Stomach smooth muscle (tissue), 2 donors: ENCODE data around the gene GPSM1.
"Not testable (repeated sequence)": the region's sequence is repeated elsewhere in the genome, so short reads cannot be mapped to it uniquely, and the experiment has no call there.

Experiments
- H3K27ac ChIP-seq: one replicate; pipeline ENCODE4 v1.7.0; 2013; ENCODE audit warnings: mild to moderate bottlenecking, low read length, inconsistent platforms
- H3K27me3 ChIP-seq, 2 donors: one replicate each; pipeline ENCODE4 v1.7.0; 2013; ENCODE audit warnings: low read length in 2 of 2; ENCODE audit not compliant: insufficient read depth in 2 of 2, control insufficient read depth in 1 of 2
- H3K36me3 ChIP-seq, 2 donors: one replicate each; pipeline ENCODE4 v1.7.0; 2013; ENCODE audit warnings: low read length in 2 of 2; ENCODE audit not compliant: control insufficient read depth in 2 of 2, insufficient read depth in 2 of 2
- H3K4me1 ChIP-seq: one replicate; pipeline ENCODE4 v1.7.0; 2013; ENCODE audit warnings: low read length; ENCODE audit not compliant: control insufficient read depth, insufficient read depth
- H3K4me3 ChIP-seq, 2 donors: one replicate each; pipeline ENCODE4 v1.7.0; 2013; ENCODE audit warnings: low read length in 2 of 2
- H3K9ac ChIP-seq, 2 donors: one replicate each; pipeline ENCODE4 v1.7.0; 2013; ENCODE audit warnings: low read length in 2 of 2, mild to moderate bottlenecking in 1 of 2
- H3K9me3 ChIP-seq, 2 donors: one replicate each; pipeline ENCODE4 v1.7.0; 2013; ENCODE audit warnings: low read length in 2 of 2; ENCODE audit not compliant: control insufficient read depth in 2 of 2
- donor health status: healthy.
- donor health status: Pancreatic carcinoma.

GPSM1 gene

GRCh38 chr9:136402067-136402466 lies 74.7 kb downstream of the GPSM1 start:
- H3K9ac ChIP-seq: no peak overlapping the region
- H3K27ac ChIP-seq: no peak overlapping the region
- H3K27me3 ChIP-seq: no peaks in the 10 kb centered on the region
- H3K4me3 ChIP-seq: no peak overlapping the region
- no peaks in the 10 kb centered on the region for H3K9me3 ChIP-seq
- H3K36me3 ChIP-seq: peaks cover 10 to 22% of the 10 kb centered on the region in 2 donors
- peaks cover 25% of the 10 kb centered on the region for H3K4me1 ChIP-seq

GRCh38 chr9:136403538-136403914 lies 76.2 kb downstream of the GPSM1 start:
- Histone ChIP-seq H3K4me1 (peaks cover 21% of the 10 kb centered on the region), H3K4me3 (no peak overlapping the region), H3K27ac (no peak overlapping the region), H3K9ac (no peak overlapping the region), H3K9me3 (no peaks in the 10 kb centered on the region), H3K36me3 (peaks cover 14 to 23% of the 10 kb centered on the region in 2 donors), H3K27me3 (no peaks in the 10 kb centered on the region)

GRCh38 chr9:136403915-136404800 lies 76.8 kb downstream of the GPSM1 start:
- H3K9ac ChIP-seq: no peak overlapping the region

GRCh38 chr9:136404801-136405136 lies 77.4 kb downstream of the GPSM1 start:
- Histone ChIP-seq H3K4me3 (no peak overlapping the region), H3K9ac (no peak overlapping the region), H3K36me3 (peaks cover 14 to 23% of the 10 kb centered on the region in 2 donors), H3K27me3 (no peaks in the 10 kb centered on the region), H3K4me1 (peaks cover 17% of the 10 kb centered on the region), H3K27ac (no peak overlapping the region), H3K9me3 (no peaks in the 10 kb centered on the region)

More at GRCh38 chr9:136403915-136404800, 76.8 kb downstream of the GPSM1 start:
- peaks cover 18% of the 10 kb centered on the region for H3K4me1 ChIP-seq
- H3K27me3 ChIP-seq: no peaks in the 10 kb centered on the region
- H3K27ac ChIP-seq: no peak overlapping the region
- no peak overlapping the region for H3K4me3 ChIP-seq
- H3K9me3 ChIP-seq: no peaks in the 10 kb centered on the region
- H3K36me3 ChIP-seq: peaks cover 14 to 23% of the 10 kb centered on the region in 2 donors

- Histone ChIP-seq H3K4me1 (peaks cover 18% of the 10 kb centered on the region), H3K27me3 (no peaks in the 10 kb centered on the region), H3K36me3 (peaks cover 14 to 23% of the 10 kb centered on the region in 2 donors), H3K9ac (no peak overlapping the region), H3K4me3 (no peak overlapping the region), H3K27ac (no peak overlapping the region), H3K9me3 (no peaks in the 10 kb centered on the region)
Measured at GRCh38 chr9:136405481-136405880, 78.1 kb downstream of the GPSM1 start.

GRCh38 chr9:136405904-136406303 lies 78.6 kb downstream of the GPSM1 start:
- H3K9me3 ChIP-seq, H3K4me3 ChIP-seq, H3K9ac ChIP-seq, H3K27me3 ChIP-seq, H3K27ac ChIP-seq: not testable (repeated sequence)
- Histone ChIP-seq H3K4me1 (peaks cover 16% of the 10 kb centered on the region), H3K36me3 (peaks cover 14 to 23% of the 10 kb centered on the region in 2 donors)

- Histone ChIP-seq H3K36me3 (peaks cover 14 to 26% of the 10 kb centered on the region in 2 donors), H3K4me1 (peaks cover 27% of the 10 kb centered on the region)
Measured at GRCh38 chr9:136407061-136407460, 79.7 kb downstream of the GPSM1 start.

GRCh38 chr9:136407911-136408310 lies 80.6 kb downstream of the GPSM1 start:
- Histone ChIP-seq H3K27ac (no peak overlapping the region), H3K4me1 (peaks cover 27% of the 10 kb centered on the region), H3K4me3 (no peak overlapping the region), H3K27me3 (no peaks in the 10 kb centered on the region), H3K9ac (no peak overlapping the region), H3K9me3 (no peaks in the 10 kb centered on the region), H3K36me3 (peaks cover 18 to 29% of the 10 kb centered on the region in 2 donors)

More at GRCh38 chr9:136407061-136407460, 79.7 kb downstream of the GPSM1 start:
- H3K27ac ChIP-seq, H3K27me3 ChIP-seq, H3K9me3 ChIP-seq, H3K9ac ChIP-seq, H3K4me3 ChIP-seq: not testable (repeated sequence)
